Middle frontal gyrus (tissue), 1 donor: ENCODE data around the gene SNRPB2.

Experiments
- DNase-seq: peaks from one replicate; pipeline ENCODE4 v3.0.0-alpha.2; 2015; ENCODE audit warnings: low spot score; ENCODE audit errors: extremely low spot score

The SNRPB2 gene

GRCh38 chr20:16729565-16730460 lies at the start of gene SNRPB2:
Gene SNRPB2 (plus strand): TSS chr20:16730026. CDS start chr20:16731703, 1,677 bp downstream.
- DNase-seq, result peak; percentile 88

DNA sequence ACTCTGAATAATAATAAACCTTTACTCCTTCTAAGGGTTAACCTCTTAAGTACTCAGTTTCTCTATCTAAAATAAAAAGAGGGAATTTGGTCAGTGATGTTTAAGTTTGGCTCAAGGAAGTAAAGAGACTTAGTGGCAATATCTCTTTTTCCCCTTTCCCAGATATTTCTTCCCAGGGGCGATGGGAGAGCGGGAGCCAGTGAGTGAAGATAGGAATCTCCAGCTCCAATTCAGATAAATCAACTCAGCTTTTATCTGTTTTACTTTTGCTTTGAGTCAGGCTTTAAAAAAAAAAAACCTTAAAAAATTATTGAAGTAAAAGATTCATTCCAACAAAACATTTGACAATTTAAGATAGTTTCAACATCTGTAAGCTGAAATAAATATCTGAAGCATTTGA lies 45.4 kb upstream of the SNRPB2 start:
- no peak for DNase-seq

GRCh38 chr20:16689906-16690305 lies 39.9 kb upstream of the SNRPB2 start:
- DNase-seq, result no peak

DNA sequence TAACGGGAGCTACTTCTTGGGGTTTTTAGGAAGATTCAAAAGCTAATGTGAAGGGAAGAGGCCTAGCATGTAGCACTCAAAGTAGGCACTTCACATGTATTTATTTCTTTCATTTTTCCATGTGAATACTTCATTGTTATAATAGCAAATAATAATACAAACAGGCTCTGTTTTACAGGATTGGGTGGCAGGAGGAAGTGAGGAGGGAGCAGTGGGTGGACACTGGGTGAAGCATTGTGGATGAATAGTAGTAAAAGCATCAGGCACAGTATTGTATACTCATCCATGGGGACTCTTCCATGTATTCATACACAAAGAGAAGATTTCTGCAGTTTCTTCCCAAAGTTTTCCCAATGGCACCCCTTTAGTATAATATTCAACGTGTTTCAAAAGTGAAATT lies 38.4 kb upstream of the SNRPB2 start:
- no peak for DNase-seq

DNA sequence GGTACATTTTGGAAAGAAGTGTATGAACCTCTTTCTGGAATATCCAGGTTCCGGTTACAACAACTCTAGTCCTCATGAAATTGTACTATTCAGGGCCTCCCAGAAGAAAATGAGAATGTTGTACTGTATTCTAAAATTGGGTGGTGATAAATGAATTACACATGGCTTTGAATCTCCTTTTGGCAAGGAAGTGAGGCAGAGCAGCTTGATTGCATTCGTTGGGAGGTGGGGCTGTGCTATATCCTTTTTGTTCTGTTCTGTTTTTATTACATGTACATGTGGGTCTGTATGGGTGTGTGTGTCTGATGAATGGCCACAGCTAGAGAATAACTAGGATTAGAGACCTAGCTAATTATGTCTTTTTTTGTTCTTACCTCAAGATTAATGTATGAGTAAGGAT lies 37.8 kb upstream of the SNRPB2 start:
- DNase-seq, result no peak

GRCh38 chr20:16692442-16692841 lies 37.4 kb upstream of the SNRPB2 start:
- DNase-seq, result no peak

DNA sequence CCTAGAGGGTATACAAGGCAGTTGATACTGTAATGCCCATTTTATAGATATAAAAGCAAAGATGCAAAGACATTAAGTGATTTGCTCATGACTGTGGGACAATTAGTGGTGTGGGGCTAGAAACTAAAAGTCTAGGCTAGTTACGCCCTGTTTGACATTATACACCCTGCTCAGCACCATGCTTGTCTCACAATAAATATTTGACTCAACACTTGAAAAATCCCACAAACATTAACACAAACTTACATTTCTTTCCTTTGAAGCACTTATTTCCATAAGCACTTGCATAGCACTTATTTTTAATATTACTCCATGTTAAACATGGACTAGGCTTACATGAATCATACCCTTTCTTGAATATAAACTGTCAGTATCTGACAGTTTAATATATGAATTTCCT lies 36.5 kb upstream of the SNRPB2 start:
- no peak for DNase-seq

DNA sequence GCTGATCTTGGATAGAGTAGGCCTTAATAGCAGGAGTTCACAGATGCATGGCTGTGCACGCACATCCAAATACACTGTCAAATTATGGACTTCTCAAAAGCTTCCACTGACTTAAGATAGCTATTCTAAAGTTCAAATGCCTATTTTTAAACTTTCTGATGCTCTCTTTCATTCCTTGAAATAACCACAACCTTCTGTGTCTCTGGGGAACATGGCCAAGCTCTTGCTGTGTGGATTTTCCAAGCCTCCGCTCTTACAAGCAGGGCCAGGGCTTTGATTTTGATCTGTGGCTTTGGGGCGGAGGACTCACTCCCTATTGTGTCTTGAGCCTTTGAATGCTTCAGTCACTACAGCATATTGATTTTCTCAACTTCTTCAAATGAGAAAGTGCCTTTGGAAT lies 35.7 kb upstream of the SNRPB2 start:
- DNase-seq, result no peak

DNA sequence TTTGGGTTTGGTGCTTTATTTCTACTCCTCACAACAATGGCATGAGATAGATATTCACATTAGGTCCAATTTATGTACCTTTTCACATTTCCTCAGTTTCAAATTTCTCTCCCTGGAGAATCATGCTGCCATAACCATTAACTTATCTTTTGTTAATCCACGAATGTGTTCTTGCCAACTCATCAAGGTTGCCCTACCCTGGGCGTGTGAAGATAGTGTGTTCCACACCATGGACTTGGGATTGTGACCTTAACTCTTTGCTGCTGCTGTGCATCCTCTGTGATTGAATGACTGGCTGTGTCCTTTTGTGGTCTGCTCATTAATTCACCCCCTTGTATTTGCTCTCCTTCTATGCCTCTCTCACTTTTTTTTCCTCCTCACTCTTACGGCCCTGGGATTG lies 34.2 kb upstream of the SNRPB2 start:
- no peak for DNase-seq

DNA sequence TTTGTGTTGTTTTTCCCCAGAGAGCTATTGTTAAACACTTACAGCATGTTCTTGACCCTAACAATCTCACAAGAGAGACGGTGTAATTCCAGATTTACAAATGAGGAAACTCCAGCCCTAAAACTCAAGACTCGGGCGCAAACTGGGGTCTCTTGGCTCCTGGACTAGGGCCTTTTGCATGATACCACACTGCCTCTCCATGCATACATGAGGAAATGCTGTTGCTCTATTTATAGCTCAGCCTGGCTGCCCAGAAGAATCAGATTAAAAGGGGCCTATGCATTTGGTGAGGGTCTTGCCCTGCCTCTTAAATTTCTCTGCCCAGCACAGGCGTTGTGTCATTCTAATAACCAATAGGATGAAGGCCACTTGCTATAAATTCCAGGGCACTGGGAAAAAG lies 30.5 kb upstream of the SNRPB2 start:
- no peak for DNase-seq

GRCh38 chr20:16701296-16701695 lies 28.5 kb upstream of the SNRPB2 start:
- no peak for DNase-seq

DNA sequence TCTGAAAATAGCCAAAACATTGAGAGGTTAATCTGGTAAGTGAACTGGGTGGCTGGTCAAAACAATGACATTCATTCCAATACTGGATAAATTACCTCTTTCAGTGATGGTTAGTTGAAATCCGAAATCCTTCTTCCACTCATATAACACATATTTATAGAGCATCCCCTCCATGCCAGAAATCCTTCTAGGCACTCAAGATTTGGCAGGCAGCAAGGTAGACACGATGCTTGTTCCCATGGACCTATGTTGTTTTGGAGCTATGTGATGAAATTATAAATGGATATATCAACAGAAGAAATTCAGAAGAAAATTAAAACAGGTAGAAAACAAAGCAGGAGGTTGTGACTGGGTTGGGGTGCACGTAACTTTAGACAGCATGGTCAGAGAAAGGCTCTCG lies 26.3 kb upstream of the SNRPB2 start:
- no peak for DNase-seq

GRCh38 chr20:16707674-16708073 lies 22.2 kb upstream of the SNRPB2 start:
- no peak for DNase-seq

DNA sequence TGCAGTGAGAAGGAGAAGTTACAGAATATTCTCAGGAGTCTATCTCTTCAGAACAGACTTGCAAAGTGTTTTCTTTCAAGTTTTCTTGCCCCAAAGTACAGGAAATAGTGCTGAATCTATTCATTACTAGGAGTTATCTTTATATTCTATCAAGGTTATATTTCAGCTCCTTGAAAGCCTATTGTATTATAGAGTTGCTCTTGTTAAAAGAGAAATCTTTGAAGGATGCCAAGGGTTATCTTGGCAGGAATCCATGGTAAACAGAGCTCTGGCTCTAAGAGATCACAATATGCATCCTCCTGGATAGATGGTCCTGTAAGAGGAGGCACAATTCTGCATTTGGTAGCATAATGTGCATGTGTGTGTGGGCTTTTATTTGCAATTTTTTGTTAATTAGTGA lies 21.2 kb upstream of the SNRPB2 start:
- no peak for DNase-seq

DNA sequence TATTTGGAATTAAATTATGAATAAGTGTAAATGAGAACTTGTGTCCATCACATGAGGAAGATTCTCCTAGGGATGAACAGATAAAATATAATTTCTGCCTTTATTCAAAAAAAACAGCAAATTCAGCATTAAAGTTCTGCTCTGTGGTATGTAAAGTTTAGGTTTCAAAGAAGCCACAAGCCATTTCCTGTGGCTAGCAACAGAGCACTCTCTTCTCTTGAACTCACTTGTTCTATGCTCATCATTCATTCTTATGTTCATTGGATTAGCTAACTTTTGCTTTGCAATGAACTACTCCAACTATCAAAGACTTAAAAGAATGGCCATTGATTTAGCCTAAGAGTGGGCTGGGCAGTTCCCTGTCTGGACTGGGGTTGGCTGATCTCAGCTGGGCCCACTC lies 20.8 kb upstream of the SNRPB2 start:
- no peak for DNase-seq

DNA sequence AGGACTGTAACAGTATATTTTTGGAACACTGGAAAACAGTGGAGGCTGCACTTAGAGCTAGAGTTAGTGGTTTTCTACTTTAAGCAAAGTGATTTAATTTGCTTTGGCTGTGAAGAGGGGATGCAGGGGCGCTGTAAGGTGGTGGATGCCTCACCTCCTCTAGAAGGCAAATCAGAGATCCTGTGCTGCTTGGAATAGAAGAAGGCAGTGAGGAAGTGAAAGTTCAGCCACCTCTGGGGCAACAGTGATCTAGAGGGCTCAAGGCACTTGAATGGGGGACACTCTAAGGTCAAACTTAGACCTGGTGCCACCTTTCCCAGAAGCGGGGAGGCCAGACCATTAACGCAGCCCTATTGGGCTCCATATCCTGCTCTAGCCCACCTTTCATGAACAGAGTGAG lies 19.0 kb upstream of the SNRPB2 start:
- DNase-seq, result no peak

- DNase-seq, result no peak
Observed at GRCh38 chr20:16711661-16712258, 18.1 kb upstream of the SNRPB2 start.

DNA sequence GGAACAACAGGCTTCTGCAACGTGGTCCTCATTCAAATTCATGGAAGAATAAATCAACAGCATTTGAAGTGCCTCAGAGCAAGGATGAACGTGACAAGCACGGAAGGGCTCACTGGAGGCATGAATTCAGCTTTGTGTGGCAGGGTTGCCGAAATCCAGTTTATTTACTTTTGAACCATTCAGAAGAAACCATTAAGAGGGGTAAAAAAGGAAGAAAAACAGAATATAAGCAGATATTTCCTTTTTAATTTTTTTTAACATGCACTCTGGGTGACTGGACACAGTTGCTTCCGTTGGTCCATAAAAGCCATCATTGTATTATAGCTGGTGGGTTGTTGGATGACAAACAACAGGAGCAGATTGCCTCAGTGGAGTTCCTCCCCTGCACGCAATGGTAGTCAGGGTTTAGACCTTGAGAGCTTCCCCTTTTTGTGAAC lies 17.3 kb upstream of the SNRPB2 start:
- DNase-seq, result no peak

DNA sequence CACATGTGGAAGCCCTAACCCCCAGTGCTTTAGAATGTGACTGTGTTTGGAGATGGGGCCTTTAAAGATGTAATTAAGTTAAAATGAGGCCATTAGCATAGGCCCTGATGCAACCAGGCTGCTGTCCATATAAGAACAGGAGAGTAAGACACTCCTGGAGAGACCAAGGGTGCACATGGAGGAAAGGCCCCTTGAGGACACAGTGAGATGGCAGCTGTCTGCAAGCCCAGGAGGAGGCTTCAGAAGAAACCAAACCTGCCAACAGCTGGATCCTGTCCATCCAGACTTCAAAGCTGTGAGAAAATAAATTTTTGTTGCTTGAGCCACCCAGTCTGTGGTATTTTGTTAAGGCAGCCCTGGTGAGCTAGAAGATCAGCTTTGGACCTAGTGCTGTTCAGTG lies 16.8 kb upstream of the SNRPB2 start:
- no peak for DNase-seq

DNA sequence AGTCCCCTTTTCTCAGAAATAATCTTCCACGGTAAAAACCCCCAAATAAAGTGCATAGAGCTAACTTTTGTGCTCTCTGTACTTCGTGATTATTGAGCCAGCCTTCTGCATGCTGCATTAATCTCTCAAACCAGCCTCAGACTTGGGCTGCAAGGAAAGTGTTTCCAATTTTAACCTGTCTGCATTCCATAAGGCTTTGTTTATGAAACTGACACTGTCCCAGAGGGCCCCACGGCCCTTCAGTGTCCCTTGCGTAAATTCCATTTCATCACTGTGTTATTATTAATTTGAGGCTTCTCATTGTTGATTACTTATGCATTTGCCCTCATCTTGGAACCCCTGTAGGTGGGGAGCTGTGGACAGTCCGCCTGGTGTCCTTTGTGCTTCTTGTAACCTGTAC lies 15.6 kb upstream of the SNRPB2 start:
- DNase-seq, result no peak

DNA sequence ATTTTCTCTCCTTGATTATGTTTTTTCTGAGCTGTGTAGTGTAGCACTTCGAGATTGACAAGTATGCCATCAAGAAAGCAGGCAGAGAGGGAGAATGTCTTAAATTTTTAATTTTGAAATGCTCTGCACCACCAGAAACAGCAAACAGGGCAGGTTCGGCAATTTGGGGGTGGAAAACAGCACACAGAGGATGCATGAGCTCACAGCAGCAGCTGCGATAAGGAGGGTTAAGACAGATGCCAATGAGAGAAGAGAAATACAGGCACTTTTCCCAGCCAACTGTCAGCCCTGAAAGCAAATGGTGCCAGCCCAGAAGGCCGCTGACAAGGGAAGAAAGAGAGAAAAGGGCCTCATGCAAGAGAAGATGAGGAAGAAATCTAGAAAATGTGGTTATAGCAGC lies 15.1 kb upstream of the SNRPB2 start:
- DNase-seq, result peak; percentile 46

DNA sequence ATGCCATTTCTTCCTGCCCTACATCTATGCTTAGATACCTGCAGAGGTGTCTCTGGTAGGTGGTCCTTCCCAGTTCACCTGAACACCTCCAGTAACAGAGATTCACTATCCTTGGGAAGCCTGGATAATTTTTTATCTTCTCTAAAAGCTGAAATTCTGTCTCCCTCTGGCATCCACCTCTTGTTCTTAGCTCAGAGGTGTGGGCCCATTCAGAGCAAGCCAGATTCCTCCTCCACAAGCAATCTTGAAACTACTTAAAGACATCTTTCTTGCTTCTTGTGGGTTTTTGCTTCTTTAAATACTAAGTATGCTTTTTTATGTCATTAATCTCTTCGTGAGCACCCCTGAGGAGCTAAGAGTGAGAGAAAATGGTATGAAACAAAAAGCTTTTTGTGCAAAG lies 10.4 kb upstream of the SNRPB2 start:
- DNase-seq, result no peak

DNA sequence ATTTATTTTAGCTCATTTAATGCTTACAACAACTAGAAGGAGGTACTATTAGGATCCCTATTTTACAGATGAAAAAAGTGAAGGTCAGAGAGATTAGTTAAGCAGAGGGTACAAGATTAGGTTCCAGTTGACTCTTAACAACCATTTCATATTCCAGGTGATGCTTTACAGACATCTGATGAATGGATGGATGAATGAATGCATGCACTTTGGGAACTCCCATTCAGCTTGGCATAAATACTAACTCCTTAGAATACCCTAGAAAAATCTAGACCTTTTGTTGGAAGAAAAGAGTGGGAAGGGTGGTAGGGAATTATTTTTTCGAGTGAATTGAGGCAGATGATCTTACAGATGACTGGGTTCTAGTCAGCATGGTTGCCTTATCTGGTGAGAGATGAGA lies 746 bp upstream of the SNRPB2 start:
- DNase-seq, result no peak
